Pulmonary artery endothelial cell (primary cell): ENCODE results near the gene INSR. TPM values are rescaled to one million over a fixed set of nuclear protein-coding genes. Genes with fewer than 3 reads are reported as not detected.
A peak's percentile ranks its signal among the peaks of the same experiment; 100 is the strongest.
"Not testable (repeated sequence)": the region's sequence is repeated elsewhere in the genome, so short reads cannot be mapped to it uniquely, and the experiment has no call there.

Experiments used
- DNase-seq: peaks from one replicate; pipeline ENCODE4 v3.0.0-alpha.2; 2011; ENCODE audit warnings: low read depth, low spot score
- total RNA-seq: library from RNA; depleted of rRNA; stranded (reverse); fragments of >200 nt; gene quantifications from 2 replicates; pipeline ENCODE4 v1.2.3, GENCODE V29; 2014

The INSR gene
- total RNA-seq, 1 donor from 2014 or later = 30.7 TPM

- peak; percentile 71 for DNase-seq
These were observed 195.3 kb downstream of the INSR start for GRCh38 chr19:7098701-7099596.

- DNase-seq = no peak
These were observed 196.1 kb downstream of the INSR start for GRCh38 chr19:7098096-7098495.

GRCh38 chr19:7088999-7089398 lies 205.2 kb downstream of the INSR start:
- DNase-seq = no peak

GRCh38 chr19:7083076-7083956 lies 210.9 kb downstream of the INSR start:
- DNase-seq = no peak

- DNase-seq = no peak
These were observed 216.2 kb downstream of the INSR start for GRCh38 chr19:7078008-7078407.

- DNase-seq = no peak
These were observed 218.1 kb downstream of the INSR start for GRCh38 chr19:7076151-7076550.

- DNase-seq = no peak
These were observed 219.4 kb downstream of the INSR start for GRCh38 chr19:7074705-7075282.

- no peak for DNase-seq
These were observed 221.7 kb downstream of the INSR start for GRCh38 chr19:7072541-7072940.

GRCh38 chr19:7069904-7070226 lies 224.3 kb downstream of the INSR start:
- no peak for DNase-seq

- peak; percentile 87 for DNase-seq
These were observed 224.9 kb downstream of the INSR start, which contains the start of gene ZNF557 for GRCh38 chr19:7069042-7069903. TSS of gene ZNF557 (plus strand) at chr19:7069703. CDS start at chr19:7075075, 5,372 bp downstream.

GRCh38 chr19:7068599-7068998 lies 225.6 kb downstream of the INSR start:
- no peak for DNase-seq

- DNase-seq = no peak
These were observed 226.5 kb downstream of the INSR start for GRCh38 chr19:7067716-7068115.

GRCh38 chr19:7067122-7067521 lies 227.1 kb downstream of the INSR start:
- not testable (repeated sequence) for DNase-seq

- no peak for DNase-seq
These were observed 230.3 kb downstream of the INSR start for GRCh38 chr19:7063764-7064418.

- DNase-seq = no peak
These were observed 230.9 kb downstream of the INSR start for GRCh38 chr19:7063339-7063738.

Other genes with a start within 250 kb of the INSR start
- not detected in 2 replicates for gene MBD3L2, start 245.1 kb downstream of the INSR start, total RNA-seq
- gene MBD3L3, start 235.7 kb downstream of the INSR start, total RNA-seq = not detected in 2 replicates
- gene ZNF557, start 224.7 kb downstream of the INSR start, total RNA-seq = 13.8 and 16.1 TPM in 2 replicates
- gene ARHGEF18, start 54.5 kb upstream of the INSR start, total RNA-seq = 28.3 and 40.8 TPM in 2 replicates
- 0.46 and 1.9 TPM in 2 replicates for gene PEX11G, start 194.6 kb upstream of the INSR start, total RNA-seq
- gene ZNF358, start 221.7 kb upstream of the INSR start, total RNA-seq = 11.7 and 16.0 TPM in 2 replicates
- gene MCOLN1, start 228.2 kb upstream of the INSR start, total RNA-seq = 3.8 and 6.2 TPM in 2 replicates
- gene PNPLA6, start 241.3 kb upstream of the INSR start, total RNA-seq = 82.8 and 106 TPM in 2 replicates